IPS-20b (cell line): ENCODE measurements around the gene ARHGAP4.

ENCODE experiments used
- H3K27ac ChIP-seq: one replicate; pipeline ENCODE4 v1.5.1; 2013; ENCODE audit warnings: low read length
- H3K27me3 ChIP-seq: 2 replicates; pipeline ENCODE4 v1.6.1; 2013; ENCODE audit warnings: mild to moderate bottlenecking, low read length, inconsistent platforms; ENCODE audit not compliant: insufficient read depth
- H3K36me3 ChIP-seq: 2 replicates; pipeline ENCODE4 v1.6.1; 2013; ENCODE audit warnings: low read depth, mild to moderate bottlenecking, inconsistent platforms, low read length, moderate library complexity; ENCODE audit not compliant: insufficient read depth
- H3K4me1 ChIP-seq: 2 replicates; pipeline ENCODE4 v1.6.1; 2013; ENCODE audit warnings: mild to moderate bottlenecking, control low read depth, inconsistent platforms, low read length, moderate library complexity; ENCODE audit not compliant: insufficient read depth
- H3K4me3 ChIP-seq: 2 replicates; pipeline ENCODE4 v1.5.1; 2013; ENCODE audit warnings: mild to moderate bottlenecking, low read length, inconsistent platforms
- H3K9ac ChIP-seq: 2 replicates; pipeline ENCODE4 v1.6.1; 2013; ENCODE audit warnings: low read depth, mild to moderate bottlenecking, inconsistent platforms, low read length, moderate library complexity
- H3K9me3 ChIP-seq: 2 replicates; pipeline ENCODE4 v1.6.1; 2013; ENCODE audit warnings: mild to moderate bottlenecking, low read depth, low read length, inconsistent platforms; ENCODE audit not compliant: insufficient read depth

ARHGAP4 gene

DNA sequence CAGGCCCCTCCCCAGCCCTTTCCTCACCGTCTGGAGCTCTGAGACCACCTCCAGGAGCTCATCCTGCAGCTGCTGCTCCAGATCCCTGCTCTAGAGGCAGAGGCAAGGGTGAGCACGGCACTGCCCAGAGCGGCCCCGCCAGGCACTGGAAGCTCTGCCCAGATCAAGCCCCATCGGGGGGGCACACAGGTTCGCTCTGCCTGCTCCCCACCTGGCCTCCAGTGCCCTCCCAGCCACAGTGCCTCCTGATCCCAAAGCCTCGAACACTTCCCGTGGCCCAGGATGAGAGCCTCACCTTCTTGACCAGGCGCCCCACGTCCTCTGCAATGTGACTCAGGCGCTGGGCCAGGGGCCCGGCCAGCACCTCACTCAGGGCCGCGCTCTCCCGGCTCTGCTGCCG lies 5.0 kb downstream of the ARHGAP4 start:
- Histone ChIP-seq H3K9ac (no peak overlapping the region), H3K36me3 (0 out of 2 replicates have a peak, but pooled peaks cover 5% of the 10 kb centered on the region), H3K27ac (no peak overlapping the region), H3K4me3 (no peak overlapping the region), H3K27me3 (no peaks in the 10 kb centered on the region; the same call in 1 of the 2 replicates), H3K9me3 (no peaks in the 10 kb centered on the region), H3K4me1 (0 out of 2 replicates have a peak, but pooled peaks cover 2% of the 10 kb centered on the region)

DNA sequence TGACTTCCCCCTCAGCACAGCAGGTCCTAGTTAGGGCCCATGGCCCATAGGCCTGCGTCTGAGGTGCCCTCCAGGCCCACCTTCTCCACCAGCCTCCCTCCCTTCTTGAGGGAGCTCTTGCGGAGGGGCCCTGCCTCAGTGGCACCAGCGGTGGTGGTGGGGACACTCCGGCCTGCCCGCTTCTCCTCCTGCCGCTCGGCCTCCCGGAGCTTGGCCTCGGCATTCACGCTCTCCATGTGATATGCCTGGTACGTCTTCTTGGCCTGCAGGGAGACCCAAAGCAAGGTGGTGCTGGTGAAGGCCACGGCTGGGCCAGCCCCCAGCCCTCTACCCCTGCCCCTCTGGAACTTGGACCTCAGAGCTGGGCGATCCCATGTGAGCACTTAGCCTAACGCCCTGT lies 5.5 kb downstream of the ARHGAP4 start:
- no peak overlapping the region for H3K27ac ChIP-seq
- 0 out of 2 replicates have a peak, but pooled peaks cover 2% of the 10 kb centered on the region for H3K4me1 ChIP-seq
- 0 out of 2 replicates have a peak, but pooled peaks cover 5% of the 10 kb centered on the region for H3K36me3 ChIP-seq
- no peak overlapping the region for H3K4me3 ChIP-seq
- H3K9ac ChIP-seq, result no peak overlapping the region
- H3K27me3 ChIP-seq, result no peaks in the 10 kb centered on the region; the same call in 1 of the 2 replicates
- no peaks in the 10 kb centered on the region for H3K9me3 ChIP-seq

DNA sequence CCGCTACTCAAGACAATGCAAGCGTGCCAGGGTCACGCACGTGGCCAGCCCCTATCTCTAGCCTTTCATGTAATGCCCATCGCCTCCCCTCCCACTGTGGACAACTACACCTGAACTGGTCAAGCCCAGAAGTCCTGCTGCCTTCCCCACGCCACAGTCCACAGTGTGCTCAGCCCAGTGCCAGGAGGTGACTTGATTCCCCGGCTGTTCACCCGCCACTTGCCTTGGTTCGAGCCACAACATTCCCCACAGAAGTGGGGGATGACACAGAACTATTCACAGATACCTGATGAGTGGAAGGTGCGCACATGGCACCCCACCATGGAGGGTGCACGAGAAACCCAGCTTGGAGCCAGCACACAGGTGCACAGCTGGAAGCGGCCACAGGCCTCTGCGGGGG lies 6.8 kb downstream of the ARHGAP4 start:
- Histone ChIP-seq H3K4me1 (no peaks in the 10 kb centered on the region), H3K36me3 (0 out of 2 replicates have a peak, but pooled peaks cover 5% of the 10 kb centered on the region), H3K27me3 (no peaks in the 10 kb centered on the region)

DNA sequence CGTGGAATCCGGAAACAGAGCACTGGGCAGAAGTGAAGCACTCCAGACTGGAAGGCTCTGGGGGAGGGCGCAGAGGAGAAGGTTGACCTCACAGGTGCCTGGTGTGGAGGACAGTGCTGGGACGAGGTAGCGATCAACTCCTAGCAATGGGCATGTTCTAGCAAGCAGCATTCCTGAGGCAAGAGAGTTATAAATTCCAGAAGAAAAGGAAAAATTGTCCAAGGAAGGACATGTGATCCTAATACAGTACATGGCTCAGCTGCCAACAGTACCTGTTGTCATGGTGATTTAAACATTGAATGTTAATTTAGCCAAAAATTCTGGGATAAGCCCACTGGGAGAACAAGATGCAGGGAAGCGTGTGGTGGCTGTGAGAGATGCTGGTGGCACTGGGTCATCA lies 8.2 kb downstream of the ARHGAP4 start:
- Histone ChIP-seq H3K9ac (no peak overlapping the region), H3K4me3 (no peak overlapping the region), H3K36me3 (0 out of 2 replicates have a peak, but pooled peaks cover 5% of the 10 kb centered on the region), H3K9me3 (no peaks in the 10 kb centered on the region), H3K27me3 (no peaks in the 10 kb centered on the region), H3K4me1 (no peaks in the 10 kb centered on the region), H3K27ac (no peak overlapping the region)

More for the DNA sequence above, 6.8 kb downstream of the ARHGAP4 start:
- Histone ChIP-seq H3K9ac (no peak overlapping the region), H3K9me3 (no peaks in the 10 kb centered on the region), H3K27ac (no peak overlapping the region), H3K4me3 (no peak overlapping the region)

DNA sequence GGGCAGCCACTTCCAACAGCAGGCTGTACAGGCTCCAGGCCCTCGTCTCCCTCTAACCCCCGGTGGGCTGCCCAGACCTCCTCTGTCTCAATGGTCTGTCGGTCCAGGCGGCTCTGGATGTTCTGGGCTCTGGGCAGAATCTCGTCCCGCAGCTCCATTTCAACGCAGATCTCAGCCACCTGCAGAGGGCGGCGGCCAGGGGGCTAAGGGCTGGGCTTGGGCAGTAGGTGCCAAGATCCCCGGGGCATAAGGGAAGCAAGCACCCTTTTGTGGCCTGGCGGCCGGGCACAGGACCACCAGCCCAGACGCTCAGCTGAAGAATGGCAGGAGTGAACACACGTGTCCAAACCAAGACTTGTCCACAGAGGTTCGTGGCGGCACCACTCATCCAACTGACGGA lies 12.4 kb downstream of the ARHGAP4 start:
- no peak overlapping the region for H3K9ac ChIP-seq
- no peak overlapping the region for H3K27ac ChIP-seq
- H3K27me3 ChIP-seq, result no peaks in the 10 kb centered on the region
- no peak overlapping the region for H3K4me3 ChIP-seq
- no peaks in the 10 kb centered on the region for H3K4me1 ChIP-seq
- 0 out of 2 replicates have a peak, but pooled peaks cover 3% of the 10 kb centered on the region for H3K36me3 ChIP-seq
- H3K9me3 ChIP-seq, result no peaks in the 10 kb centered on the region

DNA sequence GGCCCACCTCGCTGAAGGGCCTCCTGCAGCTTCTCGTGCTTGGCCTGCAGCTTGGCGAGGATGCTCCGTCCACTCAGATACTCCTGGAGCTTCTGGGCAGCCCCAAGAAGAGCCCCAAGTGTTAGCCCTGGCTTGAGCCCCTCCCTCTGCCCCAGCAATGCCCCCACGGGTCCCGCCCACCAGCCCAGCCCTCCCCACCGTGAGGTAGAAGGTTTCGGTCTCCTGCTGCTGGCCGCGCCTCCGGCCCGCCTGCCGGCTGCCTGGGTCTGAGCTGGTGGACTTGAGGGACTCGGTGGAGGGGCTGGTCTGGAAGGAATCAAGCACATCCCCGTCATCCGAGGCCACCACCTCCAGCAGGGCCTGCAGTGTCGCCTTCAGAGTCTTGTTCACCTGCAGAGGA lies 12.9 kb downstream of the ARHGAP4 start:
- H3K9ac ChIP-seq, result no peak overlapping the region

DNA sequence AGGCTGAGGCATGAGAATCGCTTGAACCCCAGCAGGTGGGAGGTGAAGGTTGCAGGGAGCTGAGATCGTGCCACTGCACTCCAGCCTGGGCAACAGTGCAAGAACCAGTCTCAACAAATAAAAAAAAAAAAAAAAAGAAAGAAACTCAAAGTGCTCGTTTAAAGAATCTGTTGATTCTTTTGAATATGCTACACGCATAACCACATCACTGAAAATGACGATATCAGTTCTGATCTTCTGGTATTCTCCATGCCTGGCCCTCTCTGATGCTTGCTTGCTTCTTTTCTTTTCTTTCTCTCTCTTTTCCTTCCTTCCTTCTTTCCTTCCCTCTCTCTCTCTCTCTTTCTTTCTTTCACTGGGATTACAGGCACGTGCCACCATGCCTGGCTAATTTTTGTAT lies 14.3 kb downstream of the ARHGAP4 start:
- Histone ChIP-seq H3K4me1 (no peaks in the 10 kb centered on the region), H3K27ac (no peak overlapping the region), H3K27me3 (no peaks in the 10 kb centered on the region), H3K36me3 (no peaks in the 10 kb centered on the region), H3K4me3 (no peak overlapping the region), H3K9ac (no peak overlapping the region), H3K9me3 (no peaks in the 10 kb centered on the region)

More for the DNA sequence above, 12.9 kb downstream of the ARHGAP4 start:
- no peaks in the 10 kb centered on the region for H3K9me3 ChIP-seq
- no peaks in the 10 kb centered on the region for H3K4me1 ChIP-seq
- no peaks in the 10 kb centered on the region for H3K36me3 ChIP-seq
- no peak overlapping the region for H3K4me3 ChIP-seq
- H3K27ac ChIP-seq, result no peak overlapping the region
- no peaks in the 10 kb centered on the region for H3K27me3 ChIP-seq

DNA sequence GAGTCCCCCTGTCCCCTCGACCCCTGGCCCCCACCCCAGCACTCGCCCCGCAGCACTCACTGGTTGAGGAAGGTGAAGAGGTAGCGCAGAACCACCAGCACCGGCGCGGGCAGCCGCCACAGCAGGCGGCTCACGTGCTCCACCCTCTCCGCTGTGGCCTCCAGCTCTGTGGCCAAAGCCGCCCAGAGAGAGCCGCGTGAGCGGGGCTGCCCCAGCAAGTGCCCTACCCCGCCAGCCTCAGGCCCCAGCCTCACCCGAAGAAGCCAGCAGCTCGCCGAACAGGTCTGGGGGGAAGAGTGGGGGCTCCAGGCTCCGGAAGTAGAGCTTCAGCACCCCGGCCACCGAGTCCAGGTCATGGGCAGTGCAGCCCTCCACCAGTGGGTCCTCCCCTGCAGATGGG lies 15.6 kb downstream of the ARHGAP4 start:
- Histone ChIP-seq H3K36me3 (no peaks in the 10 kb centered on the region), H3K4me1 (no peaks in the 10 kb centered on the region), H3K27me3 (no peaks in the 10 kb centered on the region), H3K9ac (no peak overlapping the region), H3K27ac (no peak overlapping the region), H3K9me3 (no peaks in the 10 kb centered on the region), H3K4me3 (no peak overlapping the region)

DNA sequence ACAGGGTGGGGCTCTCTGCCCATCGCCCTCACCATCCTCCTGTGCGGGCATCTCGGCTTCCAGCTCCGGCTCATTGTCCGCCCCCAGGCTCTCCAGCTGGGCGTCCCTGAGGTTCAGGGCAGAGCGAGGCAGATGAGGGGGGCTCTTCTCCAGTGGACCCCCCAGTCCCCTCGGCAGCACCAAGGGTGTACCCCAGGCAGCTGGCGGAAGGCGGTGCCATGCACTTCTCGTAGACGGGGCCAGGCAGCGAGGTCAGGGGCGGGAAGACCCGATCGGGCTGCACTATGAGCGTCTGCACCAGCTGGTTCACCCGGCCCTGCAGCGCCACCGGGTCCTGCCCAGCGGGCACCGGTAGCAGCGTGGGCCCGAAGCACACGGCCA lies 16.1 kb downstream of the ARHGAP4 start:
- Histone ChIP-seq H3K27me3 (no peaks in the 10 kb centered on the region), H3K36me3 (no peaks in the 10 kb centered on the region), H3K4me3 (no peak overlapping the region), H3K9me3 (no peaks in the 10 kb centered on the region), H3K27ac (no peak overlapping the region), H3K9ac (no peak overlapping the region), H3K4me1 (no peaks in the 10 kb centered on the region)

DNA sequence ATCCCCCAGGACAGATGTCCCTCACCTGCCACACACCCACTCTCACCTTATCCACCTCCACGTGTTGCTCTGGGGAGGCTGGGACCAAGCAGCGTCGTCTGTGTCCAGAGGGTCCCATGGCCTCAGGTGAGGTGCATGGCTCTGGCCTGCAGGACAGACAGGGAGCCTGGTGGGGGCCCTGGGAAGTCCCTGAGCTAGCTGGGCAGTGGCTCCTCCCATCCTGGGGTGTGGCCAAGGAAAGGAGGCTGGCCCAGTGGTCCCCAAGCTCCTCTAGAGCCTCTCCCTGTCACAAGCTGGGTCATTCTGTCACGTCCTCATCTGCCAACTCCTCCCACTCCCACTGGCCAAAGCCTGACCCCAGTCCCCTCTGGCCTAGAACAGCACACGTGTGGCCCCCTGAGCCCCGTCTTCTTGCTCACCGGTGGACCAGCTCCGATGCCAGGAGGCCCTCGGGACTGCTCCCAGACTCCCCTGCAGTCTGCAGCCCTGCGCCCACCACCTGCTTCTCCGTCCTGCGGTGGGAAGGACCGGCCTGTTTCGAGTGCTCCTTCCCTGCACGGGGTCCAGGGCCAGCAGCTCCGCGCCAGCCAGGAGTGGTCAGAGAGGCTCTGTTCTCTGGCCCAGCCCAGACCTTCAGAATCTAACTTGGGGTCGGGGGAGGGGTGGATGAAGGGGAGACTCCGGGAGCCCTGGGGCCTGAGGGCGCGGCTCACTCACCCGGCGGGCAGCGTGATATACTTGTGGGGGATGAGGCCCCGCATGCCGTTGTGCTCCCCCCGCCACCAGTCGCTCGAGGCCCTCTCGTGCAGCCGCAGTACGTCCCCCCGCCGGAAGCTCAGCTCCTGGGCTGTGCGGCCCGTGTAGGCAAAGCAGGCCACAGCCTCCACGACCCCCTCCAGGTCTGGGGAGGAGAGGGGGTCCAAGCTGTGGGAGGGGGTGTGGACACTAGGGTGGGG lies 16.8 kb downstream of the ARHGAP4 start:
- Histone ChIP-seq H3K36me3 (no peaks in the 10 kb centered on the region), H3K27me3 (no peaks in the 10 kb centered on the region), H3K9ac (no peak overlapping the region), H3K4me1 (no peaks in the 10 kb centered on the region), H3K27ac (no peak overlapping the region), H3K9me3 (no peaks in the 10 kb centered on the region), H3K4me3 (no peak overlapping the region)

DNA sequence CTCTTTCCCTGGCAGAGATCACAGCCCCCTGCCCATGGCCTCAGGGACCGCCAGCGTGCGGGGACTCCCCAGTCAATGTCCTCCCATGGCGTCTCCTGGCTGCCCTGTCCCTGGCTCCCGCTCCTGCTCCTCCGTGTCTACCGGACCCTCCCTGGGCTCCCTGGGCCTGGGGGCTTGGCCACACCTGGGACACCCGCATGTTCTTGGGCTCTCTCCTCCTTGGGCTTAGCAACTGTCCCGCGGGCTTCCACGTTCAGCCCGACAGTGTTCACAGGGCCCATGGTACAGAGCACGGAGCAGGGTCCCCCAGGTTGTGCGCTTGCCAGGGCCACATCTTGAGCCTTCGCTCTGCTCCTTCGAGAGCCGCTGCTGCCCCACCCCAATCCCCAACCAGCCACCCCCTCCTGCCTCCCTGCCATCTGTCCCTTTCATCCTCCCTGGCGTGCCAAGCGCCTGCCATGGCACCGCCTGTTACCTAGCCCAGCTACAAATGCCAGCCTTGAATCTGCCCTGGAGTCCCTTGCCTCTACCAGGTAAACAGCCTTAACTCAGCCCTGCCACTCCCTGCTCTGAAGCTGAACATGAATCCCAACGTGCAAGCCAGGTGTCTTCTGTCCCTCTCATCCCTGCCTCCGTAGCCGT lies 17.7 kb downstream of the ARHGAP4 start:
- Histone ChIP-seq H3K9me3 (no peaks in the 10 kb centered on the region), H3K27ac (no peak overlapping the region), H3K4me1 (no peaks in the 10 kb centered on the region), H3K27me3 (no peaks in the 10 kb centered on the region), H3K9ac (no peak overlapping the region), H3K36me3 (no peaks in the 10 kb centered on the region), H3K4me3 (no peak overlapping the region)

DNA sequence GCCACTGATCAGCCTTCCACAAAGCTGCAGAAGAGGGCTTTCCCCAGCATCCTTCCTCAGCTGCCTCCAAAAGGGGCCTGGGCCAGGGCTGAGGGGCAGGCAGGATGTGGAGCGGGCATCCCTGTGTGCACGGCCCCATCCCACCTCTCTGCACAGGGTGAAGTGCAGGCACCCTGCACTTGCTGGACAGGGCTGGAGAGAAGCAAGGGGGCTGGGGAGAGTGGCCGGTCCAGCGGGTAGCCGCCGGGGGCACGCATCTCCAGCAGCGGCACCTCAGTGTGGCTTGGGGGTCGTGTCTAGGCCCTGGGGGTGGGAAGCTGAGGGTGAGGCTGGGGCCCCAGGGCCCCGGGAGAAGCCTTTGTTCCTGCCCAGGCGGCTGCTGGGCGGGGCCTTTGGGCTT lies 18.6 kb downstream of the ARHGAP4 start:
- no peak overlapping the region for H3K9ac ChIP-seq

More for the DNA sequence above, 18.6 kb downstream of the ARHGAP4 start:
- no peaks in the 10 kb centered on the region for H3K4me1 ChIP-seq
- no peak overlapping the region for H3K4me3 ChIP-seq
- no peaks in the 10 kb centered on the region for H3K27me3 ChIP-seq
- no peaks in the 10 kb centered on the region for H3K9me3 ChIP-seq
- H3K36me3 ChIP-seq, result no peaks in the 10 kb centered on the region
- no peak overlapping the region for H3K27ac ChIP-seq
